ENCODE results near the gene SCFD2. TPM values are rescaled to one million over a fixed set of nuclear protein-coding genes. Genes with fewer than 3 reads are reported as not detected.
A peak's percentile ranks its signal among the peaks of the same experiment; 100 is the strongest.

The SCFD2 gene
- total RNA-seq, 1 donor from 2014 or later, result 13.2 TPM

- ATAC-seq, result peak; percentile 98 to 99
- DNase-seq, result peak; percentile 84
- Histone ChIP-seq H3K27me3 (ENCODE audit: low read depth) (peaks cover 10% of the 10 kb centered on the region), H3K27ac (peak within 1 kb of the TSS; percentile 13), H3K36me3 (no peaks in the 10 kb centered on the region), H3K4me3 (peak within 1 kb of the TSS; percentile 69), H3K9me3 (no peaks in the 10 kb centered on the region), H3K4me1 (peaks cover 24% of the 10 kb centered on the region)
- intact Hi-C loops (cut with DNase I), result no loop called here
- peak; percentile 48 for TF ChIP-seq CTCF (IDR thresholded peaks at IDR 0.05)
Observed at GRCh38 chr4:52861879-52862616, 503.8 kb downstream of the SCFD2 start, which contains the start of gene RASL11B. TSS of gene RASL11B (plus strand) at chr4:52862317. CDS start at chr4:52862508, 191 bp downstream.

- H3K27ac ChIP-seq, result no peak overlapping the region
- no peak for DNase-seq
- H3K4me3 ChIP-seq, result peak overlapping the region; percentile 69
- H3K36me3 ChIP-seq, result no peaks in the 10 kb centered on the region
- H3K9me3 ChIP-seq, result no peaks in the 10 kb centered on the region
- H3K4me1 ChIP-seq, result peaks cover 24% of the 10 kb centered on the region
- no peak for ATAC-seq
- no peak for TF ChIP-seq CTCF (IDR thresholded peaks at IDR 0.05)
- intact Hi-C loops (cut with DNase I), result no loop called here
- peaks cover 10% of the 10 kb centered on the region for H3K27me3 ChIP-seq (ENCODE audit: low read depth)
Observed at GRCh38 chr4:52861171-52861823, 504.6 kb downstream of the SCFD2 start.

GRCh38 chr4:52860361-52860760 is 505.5 kb downstream of the SCFD2 start:
- H3K27me3 ChIP-seq (ENCODE audit: low read depth), result peaks cover 10% of the 10 kb centered on the region
- no peak overlapping the region for H3K4me3 ChIP-seq
- DNase-seq (no peak), ATAC-seq (no peak)
- H3K9me3 ChIP-seq, result no peaks in the 10 kb centered on the region
- intact Hi-C loops (cut with DNase I), result no loop called here
- peaks cover 23% of the 10 kb centered on the region for H3K4me1 ChIP-seq
- H3K27ac ChIP-seq, result no peak overlapping the region
- no peaks in the 10 kb centered on the region for H3K36me3 ChIP-seq
- TF ChIP-seq CTCF (IDR thresholded peaks at IDR 0.05), result no peak

GRCh38 chr4:52856801-52857200 is 509.1 kb downstream of the SCFD2 start:
- H3K36me3 ChIP-seq, result no peaks in the 10 kb centered on the region
- DNase-seq, result no peak
- peaks cover 6% of the 10 kb centered on the region for H3K4me1 ChIP-seq
- no peaks in the 10 kb centered on the region for H3K27me3 ChIP-seq (ENCODE audit: low read depth)
- H3K9me3 ChIP-seq, result no peaks in the 10 kb centered on the region
- H3K27ac ChIP-seq, result no peak overlapping the region
- no peak for ATAC-seq
- intact Hi-C loops (cut with DNase I), result no loop called here
- no peak overlapping the region for H3K4me3 ChIP-seq
- TF ChIP-seq CTCF (IDR thresholded peaks at IDR 0.05), result no peak

- Histone ChIP-seq H3K9me3 (no peaks in the 10 kb centered on the region), H3K27me3 (ENCODE audit: low read depth) (no peaks in the 10 kb centered on the region), H3K27ac (no peak overlapping the region), H3K4me3 (no peak overlapping the region), H3K36me3 (no peaks in the 10 kb centered on the region), H3K4me1 (no peaks in the 10 kb centered on the region)
- ATAC-seq (no peak), DNase-seq (no peak)
- TF ChIP-seq CTCF (IDR thresholded peaks at IDR 0.05), result no peak
- intact Hi-C loops (cut with DNase I), result no loop called here
Observed at GRCh38 chr4:52853351-52853750, 512.5 kb downstream of the SCFD2 start.

All from lower lobe of right lung (tissue), 2 donors.